ENCODE data around the gene CLMP. TPM values are rescaled to one million over a fixed set of nuclear protein-coding genes. Genes with fewer than 3 reads are reported as not detected.

The CLMP gene, protein sequence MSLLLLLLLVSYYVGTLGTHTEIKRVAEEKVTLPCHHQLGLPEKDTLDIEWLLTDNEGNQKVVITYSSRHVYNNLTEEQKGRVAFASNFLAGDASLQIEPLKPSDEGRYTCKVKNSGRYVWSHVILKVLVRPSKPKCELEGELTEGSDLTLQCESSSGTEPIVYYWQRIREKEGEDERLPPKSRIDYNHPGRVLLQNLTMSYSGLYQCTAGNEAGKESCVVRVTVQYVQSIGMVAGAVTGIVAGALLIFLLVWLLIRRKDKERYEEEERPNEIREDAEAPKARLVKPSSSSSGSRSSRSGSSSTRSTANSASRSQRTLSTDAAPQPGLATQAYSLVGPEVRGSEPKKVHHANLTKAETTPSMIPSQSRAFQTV
- 74.0 and 90.7 TPM in 2 replicates for total RNA-seq

GRCh38 chr11:123195188-123196059 lies at the start of gene CLMP:
CLMP (minus strand) TSS chr11:123195248; CDS start chr11:123194940, 308 bp downstream.

GRCh38 chr11:123061403-123062157 lies 133.5 kb downstream of the CLMP start, which contains the start of gene HSPA8:
HSPA8 (minus strand) TSS chr11:123062136; CDS start chr11:123061324, 812 bp downstream.

Other genes with a start within 250 kb of the CLMP start
- gene BSX, start 213.4 kb downstream of the CLMP start, total RNA-seq = not detected in 2 replicates
- 1,410 and 1,468 TPM in 2 replicates for gene HSPA8, start 133.1 kb downstream of the CLMP start, total RNA-seq
- 0.50 and 1.9 TPM in 2 replicates for gene GRAMD1B, start 235.0 kb upstream of the CLMP start, total RNA-seq